HCT116 (cell line): ENCODE measurements around the gene RNASE8. TPM values are rescaled to one million over a fixed set of nuclear protein-coding genes. Genes with fewer than 3 reads are reported as not detected.

Experiments used
- ATAC-seq: fragments of 200-7000 bp; cut with Tn5 transposase; 2 replicates; pipeline ENCODE4 v1.9.1; 2020; ENCODE audit warnings: mild to moderate bottlenecking, moderate library complexity
- BruUV-seq: library from RNA; stranded (reverse); fragments of 400-500 nt; replicated peaks from 2 replicates; lab custom pipeline; 2021; lab: Mats Ljungman, UMichigan
- CTCF ChIA-PET: fragments of 300-600 bp; sonication (Branson Sonifier 250); formaldehyde crosslinking; loops from one replicate; lab custom pipeline; 2021; ENCODE audit warnings: antibody characterized with exemption; lab: Charles Lee
- POLR2A ChIA-PET: fragments of 300-600, 350-600 bp; sonication (Branson Sonifier 250); formaldehyde crosslinking; loops from one replicate; lab custom pipeline; 2021; ENCODE audit warnings: antibody characterized with exemption; lab: Charles Lee
- RAD21 ChIA-PET, 2 experiments: fragments of 300-600 bp; sonication (Branson Sonifier 250); formaldehyde crosslinking; loops; one replicate each; lab custom pipeline; 2023; ENCODE audit warnings: low total read pairs in 2 of 2; ENCODE audit not compliant: uncharacterized antibody in 2 of 2, unreplicated experiment in 2 of 2, low non-redundant PET in 1 of 2; lab: Charles Lee
- DNase-seq: peaks from one replicate; pipeline ENCODE4 v3.0.0-alpha.2; 2010; ENCODE audit warnings: low read depth, low spot score
- H2AFZ ChIP-seq: fragments of 200-600 bp; shearing (Covaris generic), sonication (generic); 2 replicates; pipeline ENCODE4 v1.6.1; 2017; ENCODE audit warnings: low read depth, mixed run types, mixed read lengths, antibody characterized with exemption, low read length; ENCODE audit not compliant: poor library complexity, severe bottlenecking
- H3K27ac ChIP-seq: 2 replicates; pipeline ENCODE4 v1.5.1; 2012; ENCODE audit warnings: low read depth, low read length
- H3K27me3 ChIP-seq: fragments of 200-600 bp; sonication (generic); 2 replicates; pipeline ENCODE4 v1.6.1; 2016; ENCODE audit warnings: mixed run types, low read length, mixed read lengths; ENCODE audit not compliant: insufficient read depth
- H3K36me3 ChIP-seq, 2 experiments: fragments of 200-500 bp in 1 of 2; fragments of 200-600 bp in 1 of 2; sonication (Bioruptor generic) in 1 of 2; sonication (generic) in 1 of 2; 2 replicates each; pipeline versions ENCODE4 v1.5.1 to v1.6.1; 2014 to 2016; ENCODE audit warnings: low read length in 2 of 2, inconsistent platforms in 1 of 2, mixed read lengths in 1 of 2, mixed run types in 1 of 2; ENCODE audit not compliant: insufficient read depth in 2 of 2, control insufficient read depth in 1 of 2
- H3K4me1 ChIP-seq, 2 experiments: fragments of 200-600 bp in 1 of 2; sonication (generic) in 1 of 2; 2 replicates each; pipeline versions ENCODE4 v1.5.1 to v1.6.1; 2012 to 2017; ENCODE audit warnings: low read length in 2 of 2, inconsistent platforms in 1 of 2, mild to moderate bottlenecking in 1 of 2, mixed read lengths in 1 of 2, mixed run types in 1 of 2, moderate library complexity in 1 of 2; ENCODE audit not compliant: insufficient read depth in 2 of 2, control insufficient read depth in 1 of 2
- H3K4me2 ChIP-seq: fragments of 200-600 bp; sonication (generic); 2 replicates; pipeline ENCODE4 v1.6.1; 2017; ENCODE audit warnings: mixed run types, low read length, mixed read lengths
- H3K4me3 ChIP-seq, 2 experiments: fragments of 200-600 bp in 1 of 2; sonication (generic) in 1 of 2; replicated peaks in 1 of 2; 2 replicates each; pipeline ENCODE4 v1.5.1; 2011 to 2016; ENCODE audit warnings: low read length in 2 of 2, control low read depth in 1 of 2, low read depth in 1 of 2, mild to moderate bottlenecking in 1 of 2, mixed read lengths in 1 of 2, mixed run types in 1 of 2
- H3K79me2 ChIP-seq: fragments of 200-600 bp; sonication (generic); 2 replicates; pipeline ENCODE4 v1.6.1; 2017; ENCODE audit warnings: mild to moderate bottlenecking, mixed run types, low read length, moderate library complexity, mixed read lengths; ENCODE audit not compliant: insufficient read depth
- H3K9ac ChIP-seq: fragments of 200-600 bp; sonication (generic); 2 replicates; pipeline ENCODE4 v1.6.1; 2016; ENCODE audit warnings: low read length, mixed read lengths
- H3K9me2 ChIP-seq: fragments of 200-600 bp; sonication (generic), shearing (Covaris generic); 2 replicates; pipeline ENCODE4 v1.6.1; 2017; ENCODE audit warnings: mixed run types, mild to moderate bottlenecking, moderate library complexity; ENCODE audit not compliant: insufficient read depth
- H3K9me3 ChIP-seq, 2 experiments: fragments of 200-500 bp in 1 of 2; fragments of 200-600 bp in 1 of 2; sonication (Bioruptor generic) in 1 of 2; sonication (generic) in 1 of 2; 2 replicates each; pipeline ENCODE4 v1.6.1; 2014 to 2017; ENCODE audit warnings: low read length in 2 of 2, mixed read lengths in 2 of 2, inconsistent platforms in 1 of 2, low read depth in 1 of 2, mild to moderate bottlenecking in 1 of 2, mixed run types in 1 of 2, moderate library complexity in 1 of 2; ENCODE audit not compliant: control insufficient read depth in 1 of 2, insufficient read depth in 1 of 2
- H4K20me1 ChIP-seq: fragments of 200-600 bp; sonication (generic), shearing (Covaris generic); 2 replicates; pipeline ENCODE4 v1.6.1; 2017; ENCODE audit warnings: mixed run types, mild to moderate bottlenecking, moderate library complexity; ENCODE audit not compliant: insufficient read depth
- ATF3 ChIP-seq: IDR thresholded peaks from 2 replicates; pipeline ENCODE4 v1.6.1; 2012
- CTCF ChIP-seq, 3 experiments: fragments of 200-600 bp in 1 of 3; sonication (generic) in 1 of 3; IDR thresholded peaks in 2 of 3; conservative IDR thresholded peaks in 1 of 3; 2 replicates each; pipeline ENCODE4 v1.5.1; 2012 to 2017; ENCODE audit warnings: low read depth in 2 of 3, low read length in 2 of 3, antibody characterized with exemption in 1 of 3, borderline replicate concordance in 1 of 3, control low read depth in 1 of 3, mild to moderate bottlenecking in 1 of 3, mixed read lengths in 1 of 3, mixed run types in 1 of 3, moderate library complexity in 1 of 3; ENCODE audit not compliant: insufficient read depth in 1 of 3
- EGR1 ChIP-seq: IDR thresholded peaks from 2 replicates; pipeline ENCODE4 v1.6.1; 2012; ENCODE audit warnings: low read depth
- EZH2phosphoT487 ChIP-seq: fragments of 200-600 bp; IDR thresholded peaks from 2 replicates; pipeline ENCODE4 v1.6.1; 2018; ENCODE audit warnings: antibody characterized with exemption, borderline replicate concordance
- JUND ChIP-seq: IDR thresholded peaks from 2 replicates; pipeline ENCODE4 v1.6.1; 2012
- SIN3A ChIP-seq: IDR thresholded peaks from 2 replicates; pipeline ENCODE4 v1.6.1; 2012; ENCODE audit warnings: low read depth
- SRF ChIP-seq: IDR thresholded peaks from 2 replicates; pipeline ENCODE4 v1.6.1; 2012; ENCODE audit warnings: low read depth
- intact Hi-C: fragments of 100-400 bp; cut with micrococcal nuclease; formaldehyde crosslinking; loops from 2 replicates; pipeline ENCODE4 v1.10.0; 2022
- total RNA-seq: library from RNA; stranded (reverse); gene quantifications from one replicate; pipeline ENCODE4 v1.2.1, GENCODE V29; 2021; ENCODE audit not compliant: unreplicated experiment

The RNASE8 gene
- total RNA-seq, 1 experiment from 2014 or later: not detected

DNA sequence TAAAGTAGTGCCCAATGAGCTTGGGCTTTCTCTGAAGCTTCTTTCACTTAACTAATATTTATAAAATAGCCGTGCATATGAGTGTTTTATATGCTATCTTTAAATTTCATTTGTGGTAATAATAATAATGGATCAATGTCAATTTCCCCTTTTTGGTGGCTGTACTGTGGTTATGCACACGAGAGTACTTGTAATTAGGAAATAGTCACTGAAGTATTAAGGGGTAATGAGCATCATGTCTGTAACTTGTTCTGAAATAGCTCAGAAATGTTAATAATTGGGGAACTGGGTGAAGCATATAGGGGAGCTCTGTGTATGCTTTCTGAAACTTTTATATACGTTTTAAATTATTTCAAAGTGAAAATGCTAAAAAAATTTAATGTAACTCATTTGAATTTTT, 7.0 kb upstream of the RNASE8 start:
- ChIA-PET RAD21 (interaction anchor here in 1 of 2 experiments (0.6 kb wide), 1 partner anchor 1894 kb away, joined by 3 read pairs; no protein-coding TSS in a partner anchor), CTCF (no interaction called here), POLR2A (no interaction called here)
- TF ChIP-seq SIN3A: no peak
- no peak for TF ChIP-seq JUND
- TF ChIP-seq CTCF (IDR thresholded peaks at IDR 0.05 in 2 of 3, conservative IDR thresholded peaks at IDR 0.05 in 1 of 3; ENCODE audit: borderline replicate concordance in 1 of 3, insufficient read depth in 1 of 3, low read depth in 2 of 3, low read length in 2 of 3): no peak
- TF ChIP-seq SRF: no peak
- TF ChIP-seq EGR1: no peak
- TF ChIP-seq EZH2phosphoT487: no peak
- no peak for TF ChIP-seq ATF3
- intact Hi-C loops: no loop called here
- Histone ChIP-seq H3K9me2 (no peaks in the 10 kb centered on the region), H3K4me1 (no peaks in the 10 kb centered on the region), H3K36me3 (no peaks in the 10 kb centered on the region), H2AFZ (no peak overlapping the region), H3K9ac (no peak overlapping the region), H4K20me1 (no peaks in the 10 kb centered on the region), H3K27me3 (no peaks in the 10 kb centered on the region), H3K4me2 (no peak overlapping the region), H3K27ac (no peak overlapping the region), H3K79me2 (no peaks in the 10 kb centered on the region), H3K4me3 (no peak overlapping the region), H3K9me3 (no peaks in the 10 kb centered on the region)
- no peak for ATAC-seq
- DNase-seq: no peak
- BruUV-seq: no TSS peak
